ENCODE measurements around the gene DSC1. TPM values are rescaled to one million over a fixed set of nuclear protein-coding genes. Genes with fewer than 3 reads are reported as not detected.

Gene DSC1
- total and polyA plus RNA-seq, 2 of the 13 experiments (the other 11 are each of a cell fraction or from before 2014, with no cell fraction given): not detected

DNA sequence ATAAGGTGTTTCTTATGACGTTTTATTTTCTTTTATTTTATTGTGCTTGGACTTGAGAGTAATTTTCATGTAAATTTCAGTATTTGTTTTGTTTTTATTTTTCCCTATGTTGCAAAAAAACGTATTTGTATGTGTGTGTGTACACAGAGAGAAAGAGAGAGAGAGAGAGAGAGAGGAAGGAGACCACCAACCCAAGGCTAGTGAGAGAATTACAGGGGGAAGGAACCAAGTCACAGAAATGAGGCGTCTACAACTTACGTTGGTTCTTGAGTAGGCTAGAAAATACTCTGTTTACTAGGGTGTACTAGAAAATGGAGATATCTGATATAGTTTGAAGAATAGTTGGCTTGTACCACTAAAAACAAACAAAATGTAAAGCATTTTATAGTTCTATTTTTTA, 7.7 kb upstream of the DSC1 start:
- Histone ChIP-seq H3K4me1 (ENCODE audit: insufficient read depth, low read length) (no peaks in the 10 kb centered on the region), H4K20me1 (ENCODE audit: insufficient read depth, low read length) (no peaks in the 10 kb centered on the region), H3K27ac (ENCODE audit: extremely low read length, insufficient read depth, low read length) (no peak overlapping the region), H3K4me3 (replicated peaks in 1 of 3; ENCODE audit: insufficient read depth in 1 of 3, low read depth in 2 of 3, low read length in 3 of 3) (no peak overlapping the region), H3K9ac (ENCODE audit: insufficient read depth, low read depth, low read length) (no peak overlapping the region), H3K79me2 (ENCODE audit: insufficient read depth, low read length) (no peaks in the 10 kb centered on the region), H3K9me3 (ENCODE audit: low read length) (no peaks in the 10 kb centered on the region), H2AFZ (ENCODE audit: low read length) (no peak overlapping the region), H3K27me3 (ENCODE audit: control insufficient read depth in 1 of 2, insufficient read depth in 2 of 2, low read length in 2 of 2) (no peaks in the 10 kb centered on the region), H3K36me3 (replicated peaks in 1 of 2; ENCODE audit: control insufficient read depth in 1 of 2, insufficient read depth in 2 of 2, low read length in 2 of 2) (no peaks in the 10 kb centered on the region), H3K4me2 (ENCODE audit: low read depth, low read length) (no peak overlapping the region)
- DNase-seq (ENCODE audit: low spot score) (no peak), ATAC-seq (no peak), FAIRE-seq (no peak)
- no peak for TF ChIP-seq ZNF124 (CRISPR knock-in tag; IDR thresholded peaks at IDR 0.05)
- no peak for TF ChIP-seq FOXC1 (CRISPR knock-in tag; IDR thresholded peaks at IDR 0.05; ENCODE audit: borderline replicate concordance)
- TF ChIP-seq KMT2A (CRISPR knock-in tag; IDR thresholded peaks at IDR 0.05): no peak
- TF ChIP-seq, protein P1, sequence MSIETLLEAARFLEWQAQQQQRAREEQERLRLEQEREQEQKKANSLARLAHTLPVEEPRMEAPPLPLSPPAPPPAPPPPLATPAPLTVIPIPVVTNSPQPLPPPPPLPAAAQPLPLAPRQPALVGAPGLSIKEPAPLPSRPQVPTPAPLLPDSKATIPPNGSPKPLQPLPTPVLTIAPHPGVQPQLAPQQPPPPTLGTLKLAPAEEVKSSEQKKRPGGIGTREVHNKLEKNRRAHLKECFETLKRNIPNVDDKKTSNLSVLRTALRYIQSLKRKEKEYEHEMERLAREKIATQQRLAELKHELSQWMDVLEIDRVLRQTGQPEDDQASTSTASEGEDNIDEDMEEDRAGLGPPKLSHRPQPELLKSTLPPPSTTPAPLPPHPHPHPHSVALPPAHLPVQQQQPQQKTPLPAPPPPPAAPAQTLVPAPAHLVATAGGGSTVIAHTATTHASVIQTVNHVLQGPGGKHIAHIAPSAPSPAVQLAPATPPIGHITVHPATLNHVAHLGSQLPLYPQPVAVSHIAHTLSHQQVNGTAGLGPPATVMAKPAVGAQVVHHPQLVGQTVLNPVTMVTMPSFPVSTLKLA (IDR thresholded peaks at IDR 0.05): no peak
- no peak for TF ChIP-seq ATF5 (CRISPR knock-in tag; IDR thresholded peaks at IDR 0.05; ENCODE audit: low read depth)
- no peak for TF ChIP-seq ZSCAN31 (CRISPR knock-in tag; IDR thresholded peaks at IDR 0.05; ENCODE audit: low read depth)
- no peak for TF ChIP-seq NFAT5 (CRISPR knock-in tag; IDR thresholded peaks at IDR 0.05)
- no peak for TF ChIP-seq SRF (IDR thresholded peaks at IDR 0.05; ENCODE audit: low read depth, low read length)
- TF ChIP-seq CCAR2 (optimal IDR thresholded peaks at IDR 0.05; ENCODE audit: low read depth, low read length): no peak
- TF ChIP-seq ZNF782 (CRISPR knock-in tag; IDR thresholded peaks at IDR 0.05; ENCODE audit: borderline replicate concordance): no peak
- TF ChIP-seq ZNF550 (CRISPR knock-in tag; IDR thresholded peaks at IDR 0.05; ENCODE audit: borderline replicate concordance): no peak
- no peak for TF ChIP-seq ZBTB42 (CRISPR knock-in tag; IDR thresholded peaks at IDR 0.05)
- CTCF ChIA-PET (ENCODE audit: low intra/inter-chr PET ratio, low total read pairs): no interaction called here
- POLR2A ChIA-PET: no interaction called here
- BruUV-seq (replicated peaks): no TSS peak
- intact Hi-C loops (cut with micrococcal nuclease; ENCODE audit: unreplicated experiment) (no loop called here), in situ Hi-C loops (cut with HindIII; ENCODE audit: extremely low pct_ligation_motif_present, low pct_unique_long_range_greater_than_20kb) (no loop called here)
- WGBS (ENCODE audit: low lambda C conversion rate): 38% methylated on average over 4 of the region's 4 CpGs

Data from HepG2 (cell line).